Mononuclear cell (primary cell): ENCODE results near the gene OSBPL2. TPM values are rescaled to one million over a fixed set of nuclear protein-coding genes. Genes with fewer than 3 reads are reported as not detected.

Experiments
- H3K27me3 ChIP-seq: 2 replicates; pipeline ENCODE4 v1.6.0; 2011; ENCODE audit warnings: low read length, control low read depth; ENCODE audit not compliant: insufficient read depth
- H3K4me1 ChIP-seq: 2 replicates; pipeline ENCODE4 v1.5.1; 2011; ENCODE audit warnings: mild to moderate bottlenecking, low read length, control low read depth; ENCODE audit not compliant: insufficient read depth
- H3K4me3 ChIP-seq: 2 replicates; pipeline ENCODE4 v1.5.1; 2011; ENCODE audit warnings: mild to moderate bottlenecking, low read length, moderate library complexity
- H3K9me3 ChIP-seq: 2 replicates; pipeline ENCODE4 v1.5.1; 2011; ENCODE audit warnings: low read depth, mild to moderate bottlenecking, control low read depth, low read length
- total RNA-seq: library from RNA; depleted of rRNA; stranded (reverse); fragments of >200 nt; gene quantifications from one replicate; pipeline ENCODE4 v1.2.3, GENCODE V29; 2012

The OSBPL2 gene
- total RNA-seq, 1 donor: 36.0 TPM

- Histone ChIP-seq H3K4me1 (peaks cover 38% of the 10 kb centered on the region), H3K4me3 (no peak overlapping the region), H3K27me3 (no peaks in the 10 kb centered on the region), H3K9me3 (no peaks in the 10 kb centered on the region)
Measured at GRCh38 chr20:62244644-62245108, 6.4 kb downstream of the OSBPL2 start.

DNA sequence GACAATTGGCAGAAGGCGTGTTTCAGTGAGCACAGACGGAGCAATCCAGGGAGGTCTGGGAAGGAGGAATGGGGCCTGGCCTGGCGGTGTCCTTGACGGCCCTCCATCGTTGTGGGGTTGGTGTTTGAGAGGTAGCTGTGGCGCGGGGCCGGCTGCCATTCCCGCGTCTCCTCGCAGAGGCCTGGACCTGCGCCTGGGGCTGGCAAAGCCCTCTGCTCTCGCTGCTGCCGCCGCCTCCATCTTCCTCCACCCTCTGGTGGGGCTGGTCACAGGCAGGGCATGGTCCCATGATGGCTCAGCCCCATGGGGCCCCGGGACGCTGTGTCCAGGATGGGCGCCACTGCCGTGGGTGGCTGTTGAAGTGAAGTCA, 7.6 kb downstream of the OSBPL2 start:
- no peak overlapping the region for H3K4me3 ChIP-seq

GRCh38 chr20:62246431-62246830, 8.1 kb downstream of the OSBPL2 start:
- no peak overlapping the region for H3K4me3 ChIP-seq
- no peaks in the 10 kb centered on the region for H3K9me3 ChIP-seq
- H3K4me1 ChIP-seq: peaks cover 21% of the 10 kb centered on the region
- no peaks in the 10 kb centered on the region for H3K27me3 ChIP-seq

More for the DNA sequence above, 7.6 kb downstream of the OSBPL2 start:
- H3K27me3 ChIP-seq: no peaks in the 10 kb centered on the region
- peaks cover 25% of the 10 kb centered on the region for H3K4me1 ChIP-seq
- no peaks in the 10 kb centered on the region for H3K9me3 ChIP-seq

GRCh38 chr20:62246872-62247652, 8.7 kb downstream of the OSBPL2 start:
- no peak overlapping the region for H3K4me3 ChIP-seq
- no peaks in the 10 kb centered on the region for H3K27me3 ChIP-seq
- H3K9me3 ChIP-seq: no peaks in the 10 kb centered on the region
- H3K4me1 ChIP-seq: peaks cover 15% of the 10 kb centered on the region

- H3K27me3 ChIP-seq: no peaks in the 10 kb centered on the region
- H3K4me3 ChIP-seq: no peak overlapping the region
- no peaks in the 10 kb centered on the region for H3K9me3 ChIP-seq
- H3K4me1 ChIP-seq: peaks cover 4% of the 10 kb centered on the region
Measured at GRCh38 chr20:62248890-62249560, 10.7 kb downstream of the OSBPL2 start.

GRCh38 chr20:62252342-62252966, 14.1 kb downstream of the OSBPL2 start:
- Histone ChIP-seq H3K4me3 (no peak overlapping the region), H3K9me3 (no peaks in the 10 kb centered on the region), H3K27me3 (no peaks in the 10 kb centered on the region), H3K4me1 (no peaks in the 10 kb centered on the region)

- Histone ChIP-seq H3K9me3 (no peaks in the 10 kb centered on the region), H3K4me1 (no peaks in the 10 kb centered on the region), H3K27me3 (no peaks in the 10 kb centered on the region), H3K4me3 (no peak overlapping the region)
Measured at GRCh38 chr20:62253398-62253797, 15.1 kb downstream of the OSBPL2 start.

GRCh38 chr20:62254021-62254724, 15.9 kb downstream of the OSBPL2 start:
- no peaks in the 10 kb centered on the region for H3K27me3 ChIP-seq
- H3K4me1 ChIP-seq: no peaks in the 10 kb centered on the region
- no peak overlapping the region for H3K4me3 ChIP-seq
- H3K9me3 ChIP-seq: no peaks in the 10 kb centered on the region

GRCh38 chr20:62255976-62256375, 17.7 kb downstream of the OSBPL2 start:
- Histone ChIP-seq H3K27me3 (no peaks in the 10 kb centered on the region), H3K4me3 (no peak overlapping the region)

DNA sequence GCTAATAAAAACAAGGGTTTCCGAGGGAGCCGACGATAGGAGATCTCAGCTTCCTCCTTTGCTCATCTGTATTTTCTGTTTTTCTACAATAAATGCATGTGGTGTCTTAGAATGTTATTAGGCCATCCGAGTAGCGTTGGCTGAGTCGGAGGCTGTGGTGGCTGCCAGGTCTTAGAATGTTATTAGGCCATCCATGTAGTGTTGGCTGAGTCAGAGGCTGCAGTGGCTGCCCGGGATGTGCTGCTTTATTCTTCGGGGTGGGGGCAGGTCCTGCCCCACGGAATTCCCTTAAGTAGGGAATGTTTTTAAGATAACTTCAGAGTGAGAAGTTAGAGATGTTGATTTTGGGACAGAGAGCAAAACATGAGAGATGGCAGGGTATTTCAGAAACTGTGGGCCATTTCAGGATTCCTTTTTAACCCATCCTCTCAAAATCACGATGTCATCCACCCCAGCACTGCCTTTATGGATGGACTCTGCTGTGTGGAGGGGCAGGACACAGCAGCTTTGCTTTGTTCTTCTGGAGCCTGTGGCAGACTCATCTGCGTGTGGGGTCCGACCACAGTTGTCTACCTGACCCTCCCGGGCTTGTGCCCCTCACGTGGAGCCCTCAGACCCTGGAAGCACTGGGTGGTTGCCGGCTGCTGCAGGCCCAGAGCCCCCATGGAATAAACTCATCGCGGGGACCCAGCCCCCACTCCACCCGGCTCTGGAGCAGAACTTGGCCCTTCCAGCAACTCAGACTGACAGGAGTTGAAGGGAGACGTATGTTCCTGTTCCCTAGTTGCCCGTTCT, 20.4 kb downstream of the OSBPL2 start:
- no peaks in the 10 kb centered on the region for H3K4me1 ChIP-seq
- H3K27me3 ChIP-seq: no peaks in the 10 kb centered on the region
- H3K9me3 ChIP-seq: no peaks in the 10 kb centered on the region
- no peak overlapping the region for H3K4me3 ChIP-seq

More at GRCh38 chr20:62255976-62256375, 17.7 kb downstream of the OSBPL2 start:
- Histone ChIP-seq H3K9me3 (no peaks in the 10 kb centered on the region), H3K4me1 (no peaks in the 10 kb centered on the region)

DNA sequence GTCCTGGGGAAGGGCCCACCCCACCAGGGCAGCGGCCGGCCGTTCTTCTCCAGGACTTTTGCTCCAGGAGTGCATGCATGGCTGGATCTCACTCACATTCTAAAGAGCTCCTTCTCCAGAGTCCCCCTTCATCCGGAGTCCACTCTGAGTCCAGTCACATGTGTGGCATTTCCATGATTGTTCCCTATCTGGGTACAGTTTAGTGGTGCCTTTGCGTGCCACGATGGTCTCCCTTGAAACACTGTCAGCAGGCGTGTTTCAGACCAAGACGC, 20.9 kb downstream of the OSBPL2 start:
- Histone ChIP-seq H3K27me3 (no peaks in the 10 kb centered on the region), H3K4me3 (no peak overlapping the region), H3K4me1 (no peaks in the 10 kb centered on the region), H3K9me3 (no peaks in the 10 kb centered on the region)

- Histone ChIP-seq H3K4me1 (no peaks in the 10 kb centered on the region), H3K9me3 (no peaks in the 10 kb centered on the region), H3K4me3 (no peak overlapping the region), H3K27me3 (no peaks in the 10 kb centered on the region)
Measured at GRCh38 chr20:62262064-62262463, 23.7 kb downstream of the OSBPL2 start.

- Histone ChIP-seq H3K9me3 (no peaks in the 10 kb centered on the region), H3K27me3 (no peaks in the 10 kb centered on the region), H3K4me3 (no peak overlapping the region), H3K4me1 (no peaks in the 10 kb centered on the region)
Measured at GRCh38 chr20:62263396-62263795, 25.1 kb downstream of the OSBPL2 start.

DNA sequence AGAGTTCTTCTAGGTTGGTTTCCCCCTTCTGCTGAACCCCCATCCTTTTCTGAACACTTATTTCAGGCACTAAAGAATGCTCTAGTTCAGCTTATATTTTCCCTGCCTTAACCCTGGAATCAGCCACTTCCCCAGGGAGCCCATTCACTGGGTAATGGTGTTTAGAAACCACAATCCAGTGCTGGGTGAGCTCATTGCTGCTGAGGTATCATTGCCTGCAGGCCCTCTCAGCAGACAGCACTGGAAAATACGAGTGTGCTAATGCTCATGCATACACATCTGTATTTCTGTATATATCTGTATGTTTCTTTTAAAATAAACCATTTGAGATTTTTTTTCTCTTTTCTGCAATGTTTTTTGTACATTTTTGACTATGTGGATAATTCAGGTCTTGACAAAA, 27.0 kb downstream of the OSBPL2 start:
- H3K4me1 ChIP-seq: no peaks in the 10 kb centered on the region
- no peaks in the 10 kb centered on the region for H3K9me3 ChIP-seq
- no peaks in the 10 kb centered on the region for H3K27me3 ChIP-seq
- H3K4me3 ChIP-seq: no peak overlapping the region
